KOPT-K1 (cell line): ENCODE measurements around the gene SEPTIN1.

Experiments
- H3K27ac ChIP-seq: fragments of 200-600 bp; sonication (generic); 2 replicates; pipeline ENCODE4 v1.5.1; 2016; ENCODE audit warnings: antibody characterized with exemption, mild to moderate bottlenecking, low read depth, low read length; ENCODE audit not compliant: poor library complexity, severe bottlenecking
- H3K36me3 ChIP-seq: fragments of 200-600 bp; sonication (generic); 2 replicates; pipeline ENCODE4 v1.5.1; 2017; ENCODE audit warnings: antibody characterized with exemption, mild to moderate bottlenecking, low read length, moderate library complexity; ENCODE audit not compliant: insufficient read depth
- H3K9me3 ChIP-seq: fragments of 200-600 bp; sonication (generic); 2 replicates; pipeline ENCODE4 v1.5.1; 2017; ENCODE audit warnings: antibody characterized with exemption, low read length, mild to moderate bottlenecking; ENCODE audit not compliant: insufficient read depth, poor library complexity, severe bottlenecking

SEPTIN1 gene, protein sequence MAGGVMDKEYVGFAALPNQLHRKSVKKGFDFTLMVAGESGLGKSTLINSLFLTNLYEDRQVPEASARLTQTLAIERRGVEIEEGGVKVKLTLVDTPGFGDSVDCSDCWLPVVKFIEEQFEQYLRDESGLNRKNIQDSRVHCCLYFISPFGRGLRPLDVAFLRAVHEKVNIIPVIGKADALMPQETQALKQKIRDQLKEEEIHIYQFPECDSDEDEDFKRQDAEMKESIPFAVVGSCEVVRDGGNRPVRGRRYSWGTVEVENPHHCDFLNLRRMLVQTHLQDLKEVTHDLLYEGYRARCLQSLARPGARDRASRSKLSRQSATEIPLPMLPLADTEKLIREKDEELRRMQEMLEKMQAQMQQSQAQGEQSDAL

DNA sequence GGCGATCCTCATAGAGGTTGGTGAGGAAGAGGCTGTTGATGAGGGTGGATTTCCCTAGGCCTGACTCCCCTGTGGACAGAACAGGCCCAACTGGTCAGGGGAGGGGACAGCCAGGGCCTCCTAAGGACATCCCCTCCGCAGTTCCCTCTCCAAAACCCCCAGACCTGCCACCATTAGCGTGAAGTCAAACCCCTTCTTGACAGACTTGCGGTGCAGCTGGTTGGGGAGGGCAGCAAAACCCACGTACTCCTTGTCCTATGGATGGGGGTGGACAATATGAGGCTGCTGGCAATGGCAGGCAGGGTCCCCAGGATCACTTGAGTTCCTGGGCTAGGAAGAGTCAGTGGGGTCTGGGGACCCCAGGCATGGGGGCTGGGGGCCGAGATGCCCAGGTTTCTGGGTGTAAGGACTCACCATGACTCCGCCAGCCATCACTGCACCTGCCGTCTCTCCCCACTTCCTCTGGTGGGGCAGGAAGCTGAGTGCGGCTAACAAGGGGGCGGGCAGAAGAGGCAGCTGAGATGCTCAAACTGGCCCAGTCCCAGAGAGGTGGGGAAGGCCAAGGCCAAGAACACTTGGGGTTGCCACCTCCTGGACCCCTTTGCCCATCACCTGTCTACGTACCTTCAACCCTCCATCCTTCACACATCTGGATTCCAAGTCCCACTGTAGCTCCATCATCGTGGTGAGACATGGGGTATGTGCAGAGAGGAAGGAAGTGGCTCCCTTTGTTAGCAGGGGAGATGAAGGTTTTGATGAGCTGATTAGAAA, at the start of gene SEPTIN1:
SEPTIN1 (minus strand) TSS at position 451 of the 771 bp plus-strand sequence; CDS start at position 432, 19 bp downstream.
- Histone ChIP-seq H3K9me3 (no peaks in the 10 kb centered on the region), H3K36me3 (peaks cover 17% of the 10 kb centered on the region), H3K27ac (peak within 1 kb of the TSS; percentile 98)

DNA sequence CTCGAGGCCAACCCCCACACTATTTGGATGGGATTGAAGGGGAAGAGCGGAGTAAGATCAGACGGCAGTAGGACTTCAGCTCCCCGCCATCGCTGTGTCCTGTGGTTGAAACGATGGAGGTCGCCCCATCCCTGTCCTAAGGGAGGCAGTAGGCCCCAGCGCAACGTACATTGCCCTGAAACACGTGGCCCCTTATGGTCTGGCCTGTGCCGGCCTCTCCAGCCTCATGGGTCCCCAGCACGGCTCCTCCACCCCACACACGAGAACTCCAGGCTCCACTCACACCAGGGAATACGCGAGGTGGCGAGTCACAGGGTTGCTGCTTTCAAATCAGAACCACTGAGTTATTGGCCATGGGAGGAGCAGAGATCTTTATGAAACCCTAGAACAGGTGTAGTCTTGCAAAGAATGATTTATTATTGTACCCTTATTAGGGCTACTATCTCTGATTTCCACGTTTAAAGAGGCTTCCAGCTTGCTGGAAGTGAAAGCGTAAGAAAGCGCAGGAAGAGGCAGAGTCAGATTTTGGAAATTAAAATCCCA, 48.1 kb upstream of the SEPTIN1 start:
- Histone ChIP-seq H3K36me3 (peaks cover 33% of the 10 kb centered on the region), H3K27ac (peak overlapping the region; percentile 81), H3K9me3 (no peaks in the 10 kb centered on the region)

DNA sequence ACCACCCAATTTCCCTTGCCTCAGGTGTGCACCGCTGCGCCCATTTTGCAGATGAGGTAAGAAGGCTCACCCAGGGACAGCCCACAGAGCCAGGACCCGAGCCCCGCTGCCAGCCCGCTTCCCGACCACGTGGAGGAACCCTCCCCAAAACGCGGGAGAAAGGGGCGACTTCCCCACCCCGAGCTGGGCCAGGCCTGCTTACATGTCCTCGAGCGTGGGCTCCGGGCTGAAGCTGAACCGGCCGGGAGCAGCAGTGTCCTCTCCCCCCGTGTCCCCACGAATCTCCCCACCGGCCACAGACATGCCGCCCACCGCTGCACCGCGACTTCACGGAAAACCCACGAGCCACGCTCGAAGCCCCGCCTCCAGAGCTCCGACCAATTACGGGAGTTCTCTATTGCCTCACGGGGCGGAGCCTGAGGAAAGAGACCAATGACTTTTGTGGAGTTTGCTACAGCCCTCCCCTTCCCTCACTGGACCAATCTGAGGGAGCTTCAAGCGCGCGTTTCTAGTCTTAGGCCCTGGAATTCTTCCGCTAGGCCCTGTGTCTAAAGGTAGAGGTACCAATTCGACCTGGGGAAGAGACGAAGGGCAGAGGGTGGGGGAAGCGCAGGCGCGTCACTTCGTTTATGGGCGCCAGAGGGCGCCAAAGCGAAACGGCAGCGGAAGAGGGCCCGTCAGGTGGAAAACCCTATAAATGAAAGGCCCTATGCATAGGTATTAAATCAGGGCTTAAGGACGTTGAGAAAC, 47.5 kb upstream of the SEPTIN1 start, which contains the start of gene DCTPP1:
DCTPP1 (minus strand) TSS at position 353 of the 750 bp plus-strand sequence; CDS start at position 303, 50 bp downstream.
- Histone ChIP-seq H3K36me3 (peaks cover 40% of the 10 kb centered on the region), H3K27ac (peak within 1 kb of the TSS; percentile 81), H3K9me3 (no peaks in the 10 kb centered on the region)

DNA sequence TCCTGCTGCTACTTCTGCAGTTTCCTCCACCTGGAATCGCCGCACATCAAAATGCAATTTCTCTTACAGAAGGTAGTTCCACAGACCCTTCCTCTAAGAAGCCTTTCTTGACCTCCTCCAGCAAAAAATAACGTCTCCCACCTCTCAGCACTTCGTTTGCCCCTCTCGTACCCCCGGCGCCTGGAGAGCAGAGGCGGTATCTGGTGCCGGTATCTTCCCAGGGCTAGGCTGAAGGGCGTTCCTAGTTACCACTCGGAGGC, 47.0 kb upstream of the SEPTIN1 start:
- Histone ChIP-seq H3K9me3 (no peaks in the 10 kb centered on the region), H3K27ac (peak overlapping the region; percentile 81), H3K36me3 (peaks cover 45% of the 10 kb centered on the region)

DNA sequence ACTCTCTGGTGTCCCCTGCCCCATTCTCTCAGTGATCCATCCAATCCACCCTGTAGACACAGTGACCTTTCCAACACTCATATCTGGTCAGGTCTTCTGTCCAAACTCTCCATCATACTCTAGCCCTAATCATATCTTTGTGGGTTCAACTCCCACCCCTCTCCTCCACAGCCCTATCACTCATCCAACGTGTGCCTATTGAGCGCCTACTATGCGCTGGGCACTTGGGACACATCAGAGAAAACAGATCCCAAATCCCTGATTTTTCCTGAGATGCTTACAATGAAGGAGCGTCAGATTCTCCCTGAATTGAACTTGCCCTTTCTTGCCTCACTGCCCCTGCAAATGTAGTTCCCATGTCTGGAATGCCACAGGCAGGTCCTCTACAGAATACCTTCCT, 45.7 kb upstream of the SEPTIN1 start:
- Histone ChIP-seq H3K9me3 (no peaks in the 10 kb centered on the region), H3K27ac (no peak overlapping the region), H3K36me3 (peaks cover 58% of the 10 kb centered on the region)

DNA sequence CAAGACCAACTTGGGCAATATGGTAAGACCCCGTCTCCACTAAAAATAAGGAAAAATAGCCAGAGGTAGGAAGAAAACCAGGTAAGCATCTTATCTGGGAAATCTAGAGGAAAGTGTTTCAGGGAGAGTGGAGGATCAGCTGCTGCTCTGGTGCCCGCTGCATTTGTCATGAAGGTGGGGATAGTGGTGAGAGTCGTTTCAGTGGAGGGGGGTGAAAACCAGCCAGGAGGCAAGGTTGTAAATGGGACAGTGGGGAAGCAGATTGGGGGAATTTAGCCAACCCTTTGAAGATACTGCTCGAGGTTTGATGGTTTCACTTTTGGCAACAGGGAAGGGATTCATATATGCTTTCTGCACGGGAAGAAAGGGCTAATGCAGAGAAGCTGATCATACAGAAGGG, 38.6 kb upstream of the SEPTIN1 start:
- Histone ChIP-seq H3K27ac (no peak overlapping the region), H3K36me3 (peaks cover 90% of the 10 kb centered on the region), H3K9me3 (no peaks in the 10 kb centered on the region)

DNA sequence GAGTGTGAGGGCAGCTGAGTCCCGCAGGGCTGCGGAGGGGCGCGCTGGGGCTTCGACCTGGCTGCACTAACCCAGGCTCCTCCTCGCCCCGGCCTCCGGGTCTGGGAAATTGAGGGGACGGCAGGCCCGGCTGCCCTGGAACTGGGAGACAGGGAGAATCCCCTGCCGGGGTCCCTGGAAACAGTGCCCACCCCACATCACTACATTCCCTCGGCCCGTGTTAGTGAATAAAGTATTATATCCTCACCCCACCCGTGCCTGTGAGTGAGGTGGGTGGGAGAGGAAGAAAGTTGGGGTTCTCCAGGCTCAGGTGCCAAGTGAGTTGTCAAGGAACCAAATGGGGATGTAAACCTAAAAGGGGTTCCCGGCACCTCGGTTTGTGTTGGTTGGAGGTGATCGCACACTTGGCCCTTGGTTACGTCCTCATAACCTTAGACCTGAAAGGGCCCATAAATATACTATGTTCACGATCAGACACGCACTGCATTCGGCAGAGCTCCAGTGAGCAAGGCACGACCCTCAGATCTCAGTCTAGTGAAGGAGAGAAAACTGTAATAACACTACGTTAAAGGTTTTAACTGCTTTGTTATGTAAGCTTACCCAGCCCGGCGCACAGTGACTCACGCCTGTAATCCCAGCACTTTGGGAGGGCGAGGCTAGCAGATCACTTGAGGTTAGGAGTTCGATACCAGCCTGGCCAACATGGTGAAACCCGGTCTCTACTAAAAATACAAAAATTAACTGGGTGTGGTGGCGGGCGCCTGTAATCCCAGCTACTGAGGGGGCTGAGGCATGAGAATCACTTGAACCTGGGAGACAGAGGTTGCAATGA, 36.2 kb upstream of the SEPTIN1 start:
- Histone ChIP-seq H3K36me3 (peaks cover 87% of the 10 kb centered on the region), H3K27ac (peak overlapping the region; percentile 46)

DNA sequence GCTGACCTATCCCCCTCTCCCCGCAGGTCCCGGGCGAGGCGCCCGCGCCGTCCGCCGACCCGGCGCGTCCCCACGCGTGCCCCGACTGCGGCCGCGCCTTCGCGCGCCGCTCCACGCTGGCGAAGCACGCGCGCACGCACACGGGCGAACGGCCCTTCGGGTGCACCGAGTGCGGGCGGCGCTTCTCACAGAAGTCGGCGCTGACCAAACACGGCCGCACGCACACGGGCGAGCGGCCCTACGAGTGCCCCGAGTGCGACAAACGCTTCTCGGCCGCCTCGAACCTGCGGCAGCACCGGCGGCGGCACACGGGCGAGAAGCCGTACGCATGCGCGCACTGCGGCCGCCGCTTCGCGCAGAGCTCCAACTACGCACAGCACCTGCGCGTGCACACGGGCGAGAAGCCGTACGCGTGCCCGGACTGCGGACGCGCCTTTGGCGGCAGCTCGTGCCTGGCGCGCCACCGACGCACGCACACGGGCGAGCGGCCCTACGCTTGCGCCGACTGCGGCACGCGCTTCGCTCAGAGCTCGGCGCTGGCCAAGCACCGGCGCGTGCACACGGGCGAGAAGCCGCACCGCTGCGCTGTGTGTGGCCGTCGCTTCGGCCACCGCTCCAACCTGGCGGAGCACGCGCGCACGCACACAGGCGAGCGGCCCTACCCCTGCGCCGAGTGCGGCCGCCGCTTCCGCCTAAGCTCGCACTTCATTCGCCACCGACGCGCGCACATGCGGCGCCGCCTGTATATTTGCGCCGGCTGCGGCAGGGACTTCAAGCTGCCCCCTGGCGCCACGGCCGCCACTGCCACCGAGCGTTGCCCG, 35.4 kb upstream of the SEPTIN1 start:
- peaks cover 88% of the 10 kb centered on the region for H3K36me3 ChIP-seq
- no peaks in the 10 kb centered on the region for H3K9me3 ChIP-seq
- H3K27ac ChIP-seq, result peak overlapping the region; percentile 46

More for the DNA sequence above, 36.2 kb upstream of the SEPTIN1 start:
- H3K9me3 ChIP-seq, result no peaks in the 10 kb centered on the region

DNA sequence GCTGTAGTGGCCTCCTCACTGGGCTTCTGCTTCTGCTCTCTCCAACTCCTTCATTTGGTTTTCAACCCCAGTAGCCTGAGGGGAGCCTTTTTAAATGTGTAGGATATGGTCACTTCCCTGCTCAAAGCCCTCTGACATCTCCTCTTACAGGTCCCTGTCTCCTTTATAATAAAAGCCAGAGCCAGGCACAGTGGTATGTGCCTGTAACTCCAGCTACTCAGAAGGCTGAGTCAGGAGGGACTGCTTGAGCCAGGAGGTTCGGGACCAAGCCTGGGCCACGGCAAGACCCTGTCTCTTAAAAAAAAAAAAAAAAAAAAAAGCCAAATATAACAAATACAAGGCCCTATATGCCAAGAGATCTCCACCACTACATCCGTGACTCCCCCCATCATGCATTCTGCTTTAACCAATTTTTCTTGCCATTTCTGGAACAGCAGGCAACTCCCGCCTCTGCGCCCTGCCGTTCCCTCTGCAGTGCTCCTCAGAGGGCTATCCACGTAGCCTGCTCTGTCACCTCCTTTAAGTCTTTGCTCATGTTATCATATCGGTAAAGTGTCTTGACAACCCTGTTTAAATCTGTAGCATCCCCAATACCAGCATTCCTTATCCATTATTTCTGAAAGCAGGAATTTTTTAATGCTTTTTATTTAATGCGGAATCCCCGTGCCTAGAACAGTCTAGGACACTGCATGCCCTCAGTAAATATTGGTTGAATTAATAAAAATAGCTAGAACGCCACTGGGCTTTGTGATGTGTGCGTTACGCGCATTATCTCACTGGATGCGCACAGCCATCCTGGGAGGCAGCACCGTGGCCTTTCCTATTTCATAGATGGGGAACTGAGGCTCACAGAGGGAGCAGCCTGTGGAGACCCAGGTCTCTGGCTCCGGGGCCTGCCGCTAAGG, 34.5 kb upstream of the SEPTIN1 start:
- H3K27ac ChIP-seq, result peak overlapping the region; percentile 46
- no peaks in the 10 kb centered on the region for H3K9me3 ChIP-seq
- H3K36me3 ChIP-seq, result peaks cover 88% of the 10 kb centered on the region

DNA sequence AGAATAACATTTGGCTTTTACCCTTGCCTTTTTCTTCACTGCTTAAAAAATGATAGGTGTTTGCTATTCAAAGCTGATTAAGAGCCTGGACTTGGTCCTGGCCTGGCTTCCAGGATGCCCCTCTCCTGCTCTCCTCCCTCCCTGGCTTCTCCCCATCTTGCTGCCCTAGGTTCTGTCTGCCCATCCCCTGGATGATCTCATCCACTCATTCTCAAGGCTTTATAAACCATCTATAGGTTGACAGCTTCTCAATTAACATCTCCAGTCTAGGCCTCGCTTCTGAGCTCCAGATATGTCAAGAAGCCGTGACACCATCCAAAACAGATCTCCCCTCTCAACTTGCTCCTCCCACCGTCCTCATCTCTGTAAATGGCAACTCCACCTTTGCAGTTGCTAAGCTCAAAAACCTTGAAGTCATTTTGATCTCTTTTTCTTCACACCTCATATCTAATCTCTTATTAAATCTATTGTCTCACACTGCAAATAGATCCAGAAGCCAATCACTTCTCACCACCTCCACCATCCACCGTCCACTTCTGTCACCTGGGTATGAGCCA, 33.8 kb upstream of the SEPTIN1 start:
- no peaks in the 10 kb centered on the region for H3K9me3 ChIP-seq
- no peak overlapping the region for H3K27ac ChIP-seq
- peaks cover 88% of the 10 kb centered on the region for H3K36me3 ChIP-seq

DNA sequence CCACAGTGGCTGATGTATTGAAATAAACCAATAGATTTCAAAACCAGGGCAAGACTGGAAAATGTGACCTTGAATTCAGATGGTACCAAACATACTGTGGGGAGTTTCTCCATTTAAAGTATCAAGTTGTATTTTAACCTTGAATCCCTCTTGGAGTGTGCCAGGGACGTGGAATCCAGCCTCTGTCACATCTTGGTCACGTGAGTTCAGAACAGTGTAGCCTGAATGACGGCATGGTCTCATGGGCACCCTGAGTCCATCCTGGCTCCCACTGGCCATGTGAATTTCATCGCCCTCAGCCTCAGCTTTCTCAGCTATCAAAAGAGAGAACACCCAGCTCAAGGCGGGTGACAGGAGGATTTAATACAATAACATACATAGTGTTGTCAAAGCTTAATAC, 31.8 kb upstream of the SEPTIN1 start:
- Histone ChIP-seq H3K27ac (no peak overlapping the region), H3K9me3 (no peaks in the 10 kb centered on the region), H3K36me3 (peaks cover 82% of the 10 kb centered on the region)

DNA sequence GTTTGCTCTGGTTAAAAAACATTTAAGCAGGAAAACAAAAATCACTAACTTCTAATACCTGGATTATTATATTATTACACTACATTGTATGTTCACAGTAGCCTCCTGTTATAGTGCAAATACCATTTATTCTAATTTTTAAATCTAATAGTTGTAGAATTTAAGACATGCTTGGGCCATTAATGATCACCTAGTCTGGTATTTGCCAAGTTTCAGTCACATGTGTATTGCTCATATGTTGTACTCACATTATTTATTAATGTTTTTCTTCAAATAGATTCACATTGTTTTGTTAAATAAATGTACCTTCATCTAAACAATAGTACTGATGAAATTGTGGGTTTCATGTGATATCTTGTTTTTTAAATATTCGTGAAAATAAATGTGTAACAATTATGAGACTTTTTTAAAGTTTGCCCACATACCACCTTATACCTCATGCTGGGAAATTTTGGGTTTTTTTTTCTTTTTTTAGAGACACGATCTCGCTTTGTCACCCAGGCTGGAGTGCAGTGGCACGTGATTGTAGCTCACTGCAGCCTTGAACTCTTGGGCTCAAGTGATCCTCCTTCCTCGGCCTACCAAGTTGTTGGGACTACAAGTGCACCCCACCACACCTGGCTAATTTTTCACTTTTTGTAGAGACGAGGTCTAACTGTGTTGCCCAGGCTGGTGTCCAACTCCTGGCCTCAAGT, 30.9 kb upstream of the SEPTIN1 start:
- no peak overlapping the region for H3K27ac ChIP-seq
- H3K36me3 ChIP-seq, result peaks cover 73% of the 10 kb centered on the region
- no peaks in the 10 kb centered on the region for H3K9me3 ChIP-seq
